ENCODE measurements around the gene SPATA45. TPM values are rescaled to one million over a fixed set of nuclear protein-coding genes. Genes with fewer than 3 reads are reported as not detected.
"Not testable (repeated sequence)": the region's sequence is repeated elsewhere in the genome, so short reads cannot be mapped to it uniquely, and the experiment has no call there.

The SPATA45 gene
- total and polyA plus RNA-seq, 8 donors, result 0.26 TPM; not detected in 7

DNA sequence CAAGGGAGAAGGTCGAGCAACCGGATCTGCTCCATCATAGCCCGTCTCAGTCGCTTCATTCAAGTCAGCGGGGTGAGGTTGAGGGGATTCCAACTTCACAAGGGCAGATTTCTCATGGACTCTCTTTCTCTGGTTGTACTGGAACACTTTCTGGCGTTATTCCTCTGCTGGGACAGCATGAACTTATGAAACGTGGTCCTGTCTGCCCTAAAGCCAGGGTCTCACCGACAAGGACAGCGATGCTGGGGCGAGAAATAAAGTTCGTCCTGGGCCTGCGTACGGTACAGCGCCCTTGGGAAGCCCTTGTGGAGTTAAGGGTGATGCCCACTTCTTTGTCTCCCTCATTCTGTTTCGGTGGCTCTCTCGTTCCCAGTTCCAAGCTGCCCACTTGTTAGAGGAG lies 9.3 kb upstream of the SPATA45 start:
- intact Hi-C loops (cut with DNase I), result no loop called here
- Histone ChIP-seq H3K27me3 (no peaks in the 10 kb centered on the region), H3K4me3 (peak overlapping the region in 1 of 4 donors; percentile 89), H3K4me1 (peaks cover 0 to 17% (median 9%) of the 10 kb centered on the region in 3 donors), H3K9me3 (no peaks in the 10 kb centered on the region), H3K36me3 (no peaks in the 10 kb centered on the region), H3K27ac (no peak overlapping the region)
- TF ChIP-seq, protein P1, sequence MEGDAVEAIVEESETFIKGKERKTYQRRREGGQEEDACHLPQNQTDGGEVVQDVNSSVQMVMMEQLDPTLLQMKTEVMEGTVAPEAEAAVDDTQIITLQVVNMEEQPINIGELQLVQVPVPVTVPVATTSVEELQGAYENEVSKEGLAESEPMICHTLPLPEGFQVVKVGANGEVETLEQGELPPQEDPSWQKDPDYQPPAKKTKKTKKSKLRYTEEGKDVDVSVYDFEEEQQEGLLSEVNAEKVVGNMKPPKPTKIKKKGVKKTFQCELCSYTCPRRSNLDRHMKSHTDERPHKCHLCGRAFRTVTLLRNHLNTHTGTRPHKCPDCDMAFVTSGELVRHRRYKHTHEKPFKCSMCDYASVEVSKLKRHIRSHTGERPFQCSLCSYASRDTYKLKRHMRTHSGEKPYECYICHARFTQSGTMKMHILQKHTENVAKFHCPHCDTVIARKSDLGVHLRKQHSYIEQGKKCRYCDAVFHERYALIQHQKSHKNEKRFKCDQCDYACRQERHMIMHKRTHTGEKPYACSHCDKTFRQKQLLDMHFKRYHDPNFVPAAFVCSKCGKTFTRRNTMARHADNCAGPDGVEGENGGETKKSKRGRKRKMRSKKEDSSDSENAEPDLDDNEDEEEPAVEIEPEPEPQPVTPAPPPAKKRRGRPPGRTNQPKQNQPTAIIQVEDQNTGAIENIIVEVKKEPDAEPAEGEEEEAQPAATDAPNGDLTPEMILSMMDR (IDR thresholded peaks at IDR 0.05), result no peak
- FAIRE-seq (no peak), DNase-seq (no peak), ATAC-seq (no peak)
- 88 to 89% methylated on average over 16 of the region's 16 CpGs for WGBS, 2 donors

DNA sequence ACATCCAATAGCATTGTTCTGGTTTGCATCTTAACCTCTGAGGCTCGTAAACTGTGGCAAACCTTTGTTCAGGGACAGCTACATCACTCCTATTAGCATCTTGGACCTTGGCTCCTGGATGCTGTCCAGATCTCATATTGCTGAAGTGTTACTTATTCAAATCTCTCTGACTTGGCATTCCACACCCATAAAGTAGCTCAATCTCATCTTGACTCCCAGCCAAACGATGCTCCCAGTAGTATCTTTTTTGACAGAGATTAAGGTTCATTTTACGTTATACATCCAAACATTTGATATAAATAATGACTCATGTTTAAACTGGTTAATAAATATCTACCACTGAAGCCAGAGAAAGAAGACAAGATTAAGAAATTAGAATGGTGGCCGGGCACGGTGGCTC lies 6.2 kb upstream of the SPATA45 start:
- intact Hi-C loops (cut with DNase I), result no loop called here
- Histone ChIP-seq H3K36me3 (no peaks in the 10 kb centered on the region), H3K4me3 (no peak overlapping the region), H3K4me1 (peaks cover 0 to 5% (median 3%) of the 10 kb centered on the region in 3 donors), H3K9me3 (no peaks in the 10 kb centered on the region), H3K27me3 (no peaks in the 10 kb centered on the region), H3K27ac (no peak overlapping the region)
- TF ChIP-seq, protein P1 (IDR thresholded peaks at IDR 0.05), result no peak
- ATAC-seq, result no peak
- DNase-seq, result no peak
- WGBS, 2 donors, result 76 to 80% methylated on average over 5 of the region's 5 CpGs
- no peak for FAIRE-seq

DNA sequence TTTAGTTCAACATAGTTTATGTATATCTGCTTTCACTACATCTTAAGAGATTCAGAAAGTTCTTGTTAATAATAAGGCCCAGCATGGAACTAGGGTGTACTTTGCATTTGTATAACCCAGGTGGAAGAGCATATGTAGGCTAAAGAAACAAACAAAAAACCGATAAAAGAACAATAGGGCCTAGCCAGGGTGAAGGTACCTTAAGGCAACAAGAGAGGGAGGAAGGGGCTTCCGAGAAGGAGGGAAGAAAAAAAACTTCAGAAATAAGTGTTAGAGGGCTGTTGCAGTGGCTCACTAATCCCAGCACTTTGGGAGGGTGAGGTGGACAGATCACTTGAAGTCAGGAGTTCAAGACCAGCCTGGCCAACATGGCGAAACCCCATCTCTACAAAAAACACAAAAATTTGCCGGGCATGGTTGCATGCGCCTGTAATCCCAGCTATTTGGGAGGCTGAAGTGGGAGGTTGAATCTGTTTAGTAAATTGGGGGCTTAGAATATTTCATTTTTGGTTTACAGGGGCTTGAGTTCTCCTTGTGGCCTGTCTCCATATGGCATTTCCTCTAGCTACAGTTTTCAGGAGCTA lies 4.7 kb upstream of the SPATA45 start:
- Histone ChIP-seq H3K9me3 (no peaks in the 10 kb centered on the region), H3K4me1 (peaks cover 0 to 4% (median 1%) of the 10 kb centered on the region in 3 donors), H3K27ac (no peak overlapping the region), H3K27me3 (no peaks in the 10 kb centered on the region), H3K36me3 (no peaks in the 10 kb centered on the region), H3K4me3 (no peak overlapping the region)
- FAIRE-seq, result no peak
- intact Hi-C loops (cut with DNase I), result no loop called here
- TF ChIP-seq, protein P1 (IDR thresholded peaks at IDR 0.05), result no peak
- 83 to 94% methylated on average over 5 of the region's 5 CpGs for WGBS, 2 donors
- DNase-seq, result no peak
- ATAC-seq, result no peak

DNA sequence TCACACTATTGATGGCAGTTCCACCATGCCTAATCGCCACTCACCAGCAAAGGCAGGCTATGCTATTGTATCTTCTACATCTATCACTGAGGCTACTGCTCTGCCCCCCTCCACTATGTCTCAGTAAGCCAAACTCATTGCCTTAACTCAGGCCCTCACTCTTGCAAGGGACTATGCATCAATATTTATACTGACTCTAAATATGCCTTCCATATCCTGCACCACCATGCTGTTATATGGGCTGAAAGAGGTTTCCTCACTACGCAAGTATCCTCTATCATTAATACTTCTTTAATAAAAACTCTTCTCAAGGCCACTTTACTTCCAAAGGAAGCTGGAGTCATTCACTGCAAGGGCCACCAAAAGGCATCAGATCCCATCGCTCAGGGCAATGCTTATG lies 2.9 kb downstream of the SPATA45 start:
- ATAC-seq; intact Hi-C loops (cut with DNase I); H3K9me3 ChIP-seq; DNase-seq; FAIRE-seq; H3K4me1 ChIP-seq; H3K27ac ChIP-seq; H3K36me3 ChIP-seq; H3K27me3 ChIP-seq; H3K4me3 ChIP-seq: not testable (repeated sequence)
- 82 to 89% methylated on average over 3 of the region's 3 CpGs for WGBS, 2 donors

DNA sequence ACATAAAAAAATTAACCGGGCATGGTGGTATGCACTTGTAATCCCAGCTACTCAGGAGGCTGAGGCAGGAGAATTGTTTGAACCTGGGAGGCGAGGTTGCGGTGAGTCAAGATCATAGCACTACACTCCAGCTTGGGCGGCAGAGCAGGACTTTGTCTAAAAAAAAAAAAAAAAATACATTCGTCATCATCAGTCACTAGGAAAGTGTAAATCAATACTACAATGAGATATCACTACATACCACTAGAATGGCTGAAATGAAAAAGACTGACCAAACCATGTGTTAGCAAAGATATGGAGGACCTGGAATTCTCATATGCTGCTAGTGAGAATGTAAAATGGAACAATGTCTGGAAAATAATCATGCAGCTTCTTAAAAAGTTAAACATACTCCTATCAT lies 9.3 kb downstream of the SPATA45 start:
- Histone ChIP-seq H3K4me3 (no peak overlapping the region), H3K36me3 (no peaks in the 10 kb centered on the region), H3K4me1 (peaks cover 0 to 11% (median 4%) of the 10 kb centered on the region in 3 donors), H3K27ac (no peak overlapping the region), H3K9me3 (no peaks in the 10 kb centered on the region), H3K27me3 (no peaks in the 10 kb centered on the region)
- no peak for FAIRE-seq
- DNase-seq, result no peak
- TF ChIP-seq, protein P1 (IDR thresholded peaks at IDR 0.05), result no peak
- intact Hi-C loops (cut with DNase I), result no loop called here
- WGBS, 2 donors, result 71 to 74% methylated on average over 5 of the region's 5 CpGs
- no peak for ATAC-seq

DNA sequence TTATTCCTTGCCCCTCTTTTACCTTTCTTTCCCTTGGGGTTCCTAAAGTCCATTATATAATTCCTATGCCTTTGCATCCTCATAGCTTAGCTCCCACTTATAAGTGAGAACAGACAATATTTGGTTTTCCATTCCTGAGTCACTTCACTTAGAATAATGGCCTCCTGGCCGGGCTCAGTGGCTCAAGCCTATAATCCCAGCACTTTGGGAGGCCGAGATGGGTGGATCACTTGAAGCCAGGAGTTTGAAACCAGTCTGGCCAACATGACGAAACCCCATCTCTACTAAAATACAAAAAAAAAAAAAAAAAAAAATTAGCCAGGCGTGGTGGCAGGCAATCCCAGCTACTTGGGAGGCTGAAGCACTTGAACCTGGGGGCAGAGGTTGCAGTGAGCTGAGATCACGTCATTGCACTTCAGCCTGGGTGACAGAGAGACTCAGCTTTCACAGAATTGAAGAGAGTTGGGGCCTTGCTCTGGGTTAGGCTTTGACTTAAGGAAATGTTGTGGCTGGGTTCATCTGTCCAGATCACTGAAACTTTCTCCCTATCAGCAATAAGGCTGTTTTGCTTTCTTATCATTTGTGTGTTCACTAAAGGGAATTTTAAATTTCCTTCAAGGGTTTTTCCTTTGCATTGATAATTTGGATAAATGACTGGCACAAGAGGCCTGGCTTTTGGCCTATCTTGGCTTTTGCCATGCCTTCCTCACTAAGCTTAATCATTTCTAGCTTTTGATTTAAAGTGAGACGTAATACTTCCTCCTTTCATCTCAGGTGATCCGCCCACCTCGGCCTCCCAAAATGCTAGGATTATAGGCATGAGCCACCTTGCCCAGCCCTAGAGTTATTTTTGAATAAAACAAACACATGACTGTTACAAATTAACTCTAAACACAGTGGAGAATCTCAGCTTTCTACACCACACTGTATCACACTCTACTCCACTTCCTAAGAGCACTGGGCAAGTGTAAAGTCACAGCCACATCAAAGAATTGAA lies 13.9 kb downstream of the SPATA45 start:
- ATAC-seq (peak; percentile 89 to 94 (median 92)), DNase-seq (peak in 5 of 6 donors; percentile 54 to 67 (median 59))
- Histone ChIP-seq H3K27ac (peak overlapping the region in 3 of 4 donors; percentile 35 to 67 (median 60)), H3K4me1 (peaks cover 0 to 18% (median 4%) of the 10 kb centered on the region in 3 donors)
- H3K9me3 ChIP-seq; H3K27me3 ChIP-seq; H3K36me3 ChIP-seq; FAIRE-seq; H3K4me3 ChIP-seq; intact Hi-C loops (cut with DNase I): not testable (repeated sequence)
- 34 to 36% methylated on average over 8 of the region's 8 CpGs for WGBS, 2 donors

Data from pancreas (tissue), 10 donors.